ENCODE results near the gene NHLH1. TPM values are rescaled to one million over a fixed set of nuclear protein-coding genes. Genes with fewer than 3 reads are reported as not detected.

NHLH1 gene
- total RNA-seq, 8 experiments from 2014 or later = 0.22 to 39.8 (median 4.7) TPM; not detected in 1

DNA sequence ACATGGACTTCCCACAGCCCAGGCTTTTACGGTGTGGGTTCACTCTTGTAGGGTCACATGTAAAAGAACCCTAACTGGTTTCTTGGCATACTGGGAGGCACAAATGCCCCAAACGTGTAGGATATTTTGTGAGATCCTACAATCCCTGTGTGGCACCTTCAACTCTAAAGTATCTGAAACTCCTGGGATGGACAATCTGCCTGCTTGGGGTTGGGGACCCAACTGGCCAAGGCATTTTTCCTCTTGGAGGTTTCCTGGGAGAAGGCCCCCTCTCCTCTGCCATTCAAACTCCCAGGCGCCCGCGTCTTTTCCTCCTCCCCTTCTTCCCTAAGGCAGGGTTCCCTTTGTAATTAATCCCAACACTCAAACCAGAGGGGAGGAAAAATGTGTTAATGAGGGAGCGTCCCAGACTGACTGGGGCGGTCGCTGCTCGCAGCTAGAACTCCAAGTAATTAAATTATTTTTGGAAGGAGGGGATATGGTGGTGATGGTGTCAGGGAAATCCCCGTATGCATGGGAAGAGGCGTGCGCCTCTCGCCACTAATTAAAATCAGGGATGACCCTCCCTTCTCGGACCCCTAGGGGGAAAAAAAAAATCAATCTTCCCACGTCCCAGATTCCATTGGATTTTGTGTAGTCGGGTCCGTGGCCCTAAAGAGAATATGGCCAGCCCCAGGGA lies 32.8 kb downstream of the NHLH1 start:
- peak in 4 of 8 experiments; percentile 2 to 56 (median 52) for ATAC-seq (replicated peaks in 6 of 8)
- in situ Hi-C loops (cut with MboI; ENCODE audit: low pct_unique_long_range_greater_than_20kb in 2 of 9, low sequenced_read_pairs in 9 of 9, unreplicated experiment in 9 of 9) = loop anchor here in 2 of 9 experiments (25.0 kb wide), 2 partner anchors 287 to 763 kb away; partner anchors contain the start of genes ATP1A2 (in 1 of the 2), PPOX (in 1 of the 2), UFC1 (in 1 of the 2) and USP21 (in 1 of the 2)
- H3K4me1 ChIP-seq (replicated peaks in 1 of 2) = peaks cover 26 to 34% of the 10 kb centered on the region in 2 donors
- 11 to 53% (median 18%) methylated on average over 1 to 14 of the region's 17 CpGs for WGBS, 10 experiments
- H3K27ac ChIP-seq = peak overlapping the region; percentile 91 to 98
- H3K4me3 ChIP-seq = peak overlapping the region; percentile 83 to 97 (median 89)

DNA sequence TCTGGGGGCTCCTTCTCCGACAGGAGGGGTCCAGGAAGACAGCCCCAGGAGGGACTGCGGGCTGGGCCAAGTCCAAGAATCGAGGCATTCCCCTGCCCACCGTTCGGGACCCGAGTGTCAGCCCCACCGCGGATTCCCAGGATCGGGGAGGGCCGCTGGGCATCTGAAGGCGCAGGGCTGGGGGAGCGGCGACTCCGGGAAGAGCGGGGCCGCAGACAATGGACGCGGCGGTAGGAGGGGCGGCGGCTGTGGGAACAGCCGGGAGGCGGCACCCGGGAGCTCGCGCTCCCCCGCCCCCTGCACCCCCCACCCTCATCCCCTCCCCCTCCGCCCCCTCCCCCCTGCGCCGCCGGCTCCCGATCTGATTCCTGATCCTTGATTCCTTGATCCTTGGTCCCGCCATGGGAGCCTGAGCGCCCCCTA lies 33.4 kb downstream of the NHLH1 start, which contains the start of gene VANGL2:
TSS of gene VANGL2 (plus strand) at position 342 of the 423 bp plus-strand sequence. CDS start 15,274 bp downstream, outside the sequence.
- in situ Hi-C loops (cut with MboI; ENCODE audit: low pct_unique_long_range_greater_than_20kb in 2 of 9, low sequenced_read_pairs in 9 of 9, unreplicated experiment in 9 of 9) = loop anchor here in 1 of 9 experiments (25.0 kb wide), 1 partner anchor 762 kb away; the partner anchor contains the start of genes PPOX, UFC1 and USP21
- Histone ChIP-seq H3K4me1 (replicated peaks in 1 of 2) (peaks cover 31 to 40% of the 10 kb centered on the region in 2 donors), H3K4me3 (peak within 1 kb of the TSS; percentile 83 to 97 (median 89)), H3K27ac (peak within 1 kb of the TSS; percentile 91 to 98)
- 0% methylated on average over 3 of the region's 34 CpGs; no CpG with 5 or more reads in 9 of the 10 experiments for WGBS, 10 experiments
- peak; percentile 67 to 77 (median 72) for ATAC-seq (replicated peaks in 6 of 8)

DNA sequence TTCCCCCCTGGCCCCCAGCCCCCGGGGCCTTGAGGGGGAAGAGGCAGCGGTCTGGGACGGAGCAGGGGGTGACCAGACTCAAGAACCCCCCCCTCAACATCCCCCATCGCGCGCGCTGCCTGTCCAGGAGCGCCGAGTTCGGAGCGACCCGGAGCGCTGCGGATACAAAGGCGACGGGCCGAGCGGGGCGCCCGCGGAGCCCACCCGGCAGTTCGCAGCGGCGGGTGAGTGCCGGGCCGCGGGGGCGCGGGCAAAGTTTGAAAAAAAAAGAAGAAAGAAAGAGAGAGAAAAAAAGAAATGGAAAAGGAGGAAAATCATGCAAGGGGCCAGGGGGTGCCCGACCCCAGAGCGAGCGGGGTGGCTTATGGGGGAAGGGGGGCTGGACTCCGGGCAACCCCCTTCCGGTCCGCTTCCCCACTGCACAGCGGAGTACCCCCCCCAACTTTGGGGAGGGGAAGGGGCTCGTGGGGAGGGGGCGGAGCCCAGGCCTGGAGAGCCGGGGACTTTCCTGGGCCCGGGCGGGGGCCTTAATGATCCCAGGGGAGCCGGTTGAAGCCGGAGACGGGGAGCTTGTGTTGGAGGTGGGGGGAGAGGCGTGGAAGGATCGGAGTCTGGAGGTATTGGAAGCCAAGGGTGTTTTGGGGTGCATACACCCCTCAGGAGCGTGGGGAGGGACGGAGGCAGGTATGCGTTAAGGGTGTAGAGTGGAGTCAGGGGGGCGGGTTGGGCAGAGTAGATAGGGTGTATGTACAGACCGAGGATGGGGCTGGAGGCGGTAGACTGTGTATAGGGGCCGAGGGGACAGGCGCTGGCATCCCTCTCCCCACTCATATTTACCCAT lies 34.0 kb downstream of the NHLH1 start:
- ATAC-seq (replicated peaks in 6 of 8) = peak in 7 of 8 experiments; percentile 9 to 74 (median 65)
- Histone ChIP-seq H3K27ac (peak overlapping the region; percentile 91 to 98), H3K4me3 (peak overlapping the region; percentile 83 to 97 (median 89)), H3K4me1 (replicated peaks in 1 of 2) (peaks cover 36 to 40% of the 10 kb centered on the region in 2 donors)
- in situ Hi-C loops (cut with MboI; ENCODE audit: low pct_unique_long_range_greater_than_20kb in 2 of 9, low sequenced_read_pairs in 9 of 9, unreplicated experiment in 9 of 9) = loop anchor here in 1 of 9 experiments (25.0 kb wide), 1 partner anchor 761 kb away; the partner anchor contains the start of genes PPOX, UFC1 and USP21
- 0% methylated on average over 1 of the region's 55 CpGs; no CpG with 5 or more reads in 9 of the 10 experiments for WGBS, 10 experiments

DNA sequence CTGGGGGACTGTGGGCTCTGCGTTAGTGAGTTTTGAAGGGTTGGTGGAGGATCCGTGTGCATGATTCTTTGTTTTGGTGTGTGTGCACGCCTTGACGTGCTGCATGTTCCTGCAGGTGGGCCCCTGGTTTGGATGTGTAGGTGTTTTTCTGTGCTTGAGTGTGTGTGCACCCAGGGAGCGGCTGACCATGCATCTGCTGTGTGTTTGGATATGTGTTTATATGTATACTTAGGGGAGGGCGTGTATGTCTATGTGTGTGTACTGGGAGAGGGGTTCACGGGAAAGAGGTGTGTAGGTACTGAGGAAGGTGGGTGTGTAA lies 34.6 kb downstream of the NHLH1 start:
- Histone ChIP-seq H3K27ac (peak overlapping the region; percentile 91 to 98), H3K4me1 (replicated peaks in 1 of 2) (peaks cover 42% of the 10 kb centered on the region in 2 donors), H3K4me3 (peak overlapping the region; percentile 83 to 97 (median 89))
- WGBS, 10 experiments = 0 to 7% (median 3%) methylated on average over 1 to 6 of the region's 7 CpGs; no CpG with 5 or more reads in 5 of the 10 experiments
- ATAC-seq (replicated peaks in 6 of 8) = peak in 6 of 8 experiments; percentile 1 to 15 (median 9)
- in situ Hi-C loops (cut with MboI; ENCODE audit: low pct_unique_long_range_greater_than_20kb in 2 of 9, low sequenced_read_pairs in 9 of 9, unreplicated experiment in 9 of 9) = loop anchor here in 1 of 9 experiments (25.0 kb wide), 1 partner anchor 761 kb away; the partner anchor contains the start of genes PPOX, UFC1 and USP21

DNA sequence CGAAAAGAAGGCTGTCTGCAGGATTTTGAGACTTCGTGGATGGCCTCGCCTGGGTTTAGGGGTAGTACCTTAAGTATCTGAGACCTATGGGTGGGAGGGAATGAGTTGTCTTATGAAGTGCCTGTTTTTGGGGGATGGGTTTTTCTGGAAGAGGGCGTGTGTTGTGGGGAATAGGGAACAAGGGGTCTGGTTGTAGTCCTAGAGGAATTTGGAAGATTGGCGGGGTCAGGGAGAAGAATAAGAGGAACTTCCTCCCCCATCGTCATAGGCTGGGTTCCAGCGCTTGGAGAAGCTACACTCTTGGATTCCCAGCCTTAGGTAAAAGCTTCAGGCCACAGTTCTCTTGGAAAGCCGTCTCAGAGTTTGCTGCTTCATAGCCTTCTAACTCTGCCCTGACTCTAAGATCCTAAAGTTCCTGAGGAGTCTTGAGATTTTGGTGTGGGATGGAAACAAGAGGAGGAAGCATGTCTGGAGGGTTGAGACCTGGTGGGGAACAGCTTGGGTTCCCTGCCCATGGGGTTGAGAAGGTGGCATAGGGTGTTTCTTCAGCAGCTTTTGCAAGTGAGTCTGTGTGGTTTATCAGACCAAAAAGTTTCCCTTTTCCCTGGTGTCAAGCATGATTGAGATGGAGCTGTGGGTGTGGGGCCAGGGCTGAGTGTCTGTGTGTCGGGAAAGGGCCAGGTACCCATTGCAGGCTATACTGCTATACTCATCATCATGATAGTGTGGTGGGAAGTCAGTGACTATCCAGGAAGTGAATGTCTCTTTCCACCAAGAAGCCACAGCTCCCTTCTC lies 35.3 kb downstream of the NHLH1 start:
- no peak for ATAC-seq (replicated peaks in 6 of 8)
- Histone ChIP-seq H3K27ac (peak overlapping the region; percentile 91 to 98), H3K4me1 (replicated peaks in 1 of 2) (peaks cover 44 to 49% of the 10 kb centered on the region in 2 donors), H3K4me3 (peak overlapping the region; percentile 83 to 97 (median 89))
- in situ Hi-C loops (cut with MboI; ENCODE audit: low pct_unique_long_range_greater_than_20kb in 2 of 9, low sequenced_read_pairs in 9 of 9, unreplicated experiment in 9 of 9) = loop anchor here in 1 of 9 experiments (25.0 kb wide), 1 partner anchor 760 kb away; the partner anchor contains the start of genes PPOX, UFC1 and USP21
- 0 to 72% (median 28%) methylated on average over 1 to 8 of the region's 9 CpGs for WGBS, 10 experiments

DNA sequence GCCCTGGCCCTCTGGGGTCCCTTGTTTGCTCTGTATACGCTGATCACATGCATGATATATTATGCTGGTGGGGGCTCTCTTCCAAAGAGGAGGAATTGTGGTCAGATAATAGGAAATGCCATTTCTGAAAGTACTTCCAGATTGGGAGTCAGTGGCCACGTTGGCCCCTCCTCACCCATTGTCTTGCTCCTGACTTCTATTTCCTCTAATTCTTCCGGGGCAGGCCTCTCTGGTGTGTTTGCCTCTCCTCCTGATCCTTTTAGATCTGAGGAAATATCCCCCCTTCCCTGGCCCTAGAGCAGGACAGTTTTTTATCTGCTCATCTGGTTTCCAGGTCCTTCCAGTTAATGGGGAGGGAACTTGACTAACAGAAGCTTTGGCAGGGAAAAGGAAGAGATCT lies 36.4 kb downstream of the NHLH1 start:
- H3K4me3 ChIP-seq = peak overlapping the region; percentile 83 to 97 (median 89)
- WGBS, 10 experiments = 11 to 40% (median 20%) methylated on average over 2 to 3 of the region's 3 CpGs; no CpG with 5 or more reads in 5 of the 10 experiments
- peak overlapping the region; percentile 91 to 98 for H3K27ac ChIP-seq
- ATAC-seq (replicated peaks in 6 of 8) = peak in 1 of 8 experiments; percentile 4
- in situ Hi-C loops (cut with MboI; ENCODE audit: low pct_unique_long_range_greater_than_20kb in 2 of 9, low sequenced_read_pairs in 9 of 9, unreplicated experiment in 9 of 9) = loop anchor here in 1 of 9 experiments (25.0 kb wide), 1 partner anchor 759 kb away; the partner anchor contains the start of genes PPOX, UFC1 and USP21
- H3K4me1 ChIP-seq (replicated peaks in 1 of 2) = peaks cover 54 to 60% of the 10 kb centered on the region in 2 donors

DNA sequence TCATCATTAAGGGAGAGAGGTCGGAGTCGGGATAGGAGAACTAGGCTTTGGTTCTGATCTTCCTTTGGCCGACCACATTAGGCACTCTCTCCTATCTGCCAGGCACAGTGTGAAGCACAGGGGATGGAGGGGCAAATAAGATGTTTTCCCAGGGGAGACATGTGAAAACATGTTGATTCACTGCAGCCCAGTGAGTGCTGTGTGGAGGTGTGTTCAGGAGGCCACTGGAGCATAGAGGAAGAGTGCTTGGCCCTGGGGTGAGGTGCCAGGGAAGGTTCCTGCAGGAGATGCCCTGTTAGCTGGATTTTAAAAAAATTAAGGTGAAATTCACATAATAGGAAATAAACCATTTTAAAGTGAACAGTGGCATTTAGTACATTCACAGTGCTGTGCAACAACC lies 37.2 kb downstream of the NHLH1 start:
- Histone ChIP-seq H3K4me3 (peak overlapping the region in 2 of 5 donors; percentile 89 to 92), H3K27ac (peak overlapping the region in 1 of 2 donors; percentile 91), H3K4me1 (replicated peaks in 1 of 2) (peaks cover 62 to 68% of the 10 kb centered on the region in 2 donors)
- no peak for ATAC-seq (replicated peaks in 6 of 8)
- 33 to 90% (median 80%) methylated on average over 1 to 3 of the region's 3 CpGs; no CpG with 5 or more reads in 3 of the 10 experiments for WGBS, 10 experiments
- in situ Hi-C loops (cut with MboI; ENCODE audit: low pct_unique_long_range_greater_than_20kb in 2 of 9, low sequenced_read_pairs in 9 of 9, unreplicated experiment in 9 of 9) = loop anchor here in 1 of 9 experiments (25.0 kb wide), 1 partner anchor 758 kb away; the partner anchor contains the start of genes PPOX, UFC1 and USP21

DNA sequence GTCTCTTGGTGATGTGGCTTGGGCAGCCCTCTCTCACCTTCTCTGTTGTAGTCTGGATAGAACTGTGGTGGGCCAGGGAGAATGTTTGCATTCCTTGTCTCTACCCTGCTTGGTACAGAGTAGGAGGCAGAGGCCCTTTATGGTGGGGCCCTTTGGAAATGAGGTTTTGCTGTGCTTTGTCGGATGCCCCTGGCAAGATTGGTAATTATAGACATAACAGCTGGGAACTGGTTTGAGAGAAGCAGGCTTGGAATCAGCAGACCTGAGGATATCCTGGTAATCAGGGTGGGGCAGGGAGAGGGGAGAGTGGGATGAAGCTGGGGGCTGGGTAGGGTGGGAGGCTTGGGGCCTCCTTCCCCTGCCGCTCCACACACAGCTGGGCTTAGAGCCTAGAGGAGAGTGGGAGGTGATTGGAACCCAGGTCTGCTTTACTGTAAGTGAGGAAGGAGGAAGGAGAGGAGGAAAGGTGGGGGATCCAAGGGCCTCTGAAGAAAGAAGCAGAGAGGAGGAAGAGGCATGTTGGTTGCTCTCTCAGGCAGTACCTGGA lies 38.5 kb downstream of the NHLH1 start:
- ATAC-seq (replicated peaks in 6 of 8) = no peak
- H3K27ac ChIP-seq = peak overlapping the region in 1 of 2 donors; percentile 6
- in situ Hi-C loops (cut with MboI; ENCODE audit: low pct_unique_long_range_greater_than_20kb in 2 of 9, low sequenced_read_pairs in 9 of 9, unreplicated experiment in 9 of 9) = loop anchor here in 1 of 9 experiments (25.0 kb wide), 1 partner anchor 757 kb away; the partner anchor contains the start of genes PPOX, UFC1 and USP21
- H3K4me3 ChIP-seq = no peak overlapping the region
- peaks cover 67 to 73% of the 10 kb centered on the region in 2 donors for H3K4me1 ChIP-seq (replicated peaks in 1 of 2)
- 100% methylated on average over 1 of the region's 2 CpGs; no CpG with 5 or more reads in 9 of the 10 experiments for WGBS, 10 experiments

DNA sequence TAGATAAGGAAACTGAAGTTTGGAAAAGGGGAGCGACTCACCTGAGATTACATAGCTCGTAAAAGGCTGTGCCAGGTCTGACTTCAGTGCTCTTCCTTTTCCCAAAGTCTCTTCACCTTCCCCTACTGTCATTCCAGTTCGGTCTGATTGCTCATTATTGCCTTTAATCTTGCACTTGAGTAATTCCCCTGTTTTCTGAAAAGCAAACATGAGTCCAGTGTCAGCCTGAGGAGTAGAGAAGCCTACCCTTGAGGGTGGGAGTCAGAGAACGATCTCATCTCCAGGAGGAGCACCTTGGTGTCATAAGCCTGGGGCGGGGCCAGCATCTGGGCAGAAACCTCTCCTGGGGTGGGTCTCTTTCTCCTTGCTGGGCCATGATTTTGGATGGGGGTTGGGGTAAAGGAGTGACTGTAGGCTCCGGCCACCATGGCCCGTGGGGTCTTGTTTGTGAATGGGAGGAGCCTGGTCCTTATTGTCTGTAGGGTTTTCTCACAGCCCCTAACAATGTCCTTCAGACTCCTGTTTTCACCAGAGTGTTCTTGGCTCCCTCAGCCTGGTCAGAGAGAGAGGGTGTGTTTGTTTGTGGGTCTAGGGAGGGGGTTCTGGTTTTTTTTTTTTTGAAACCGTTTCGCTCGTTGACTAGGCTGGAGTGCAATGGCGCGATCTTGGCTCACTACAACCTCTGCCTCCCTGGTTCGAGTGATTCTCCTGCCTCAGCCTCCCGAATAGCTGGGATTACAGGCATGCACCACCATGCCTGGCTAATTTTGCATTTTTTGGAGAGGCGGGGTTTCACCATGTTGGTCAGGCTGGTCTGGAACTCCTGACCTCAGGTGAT lies 39.5 kb downstream of the NHLH1 start:
- Histone ChIP-seq H3K27ac (peak overlapping the region in 1 of 2 donors; percentile 93), H3K4me1 (replicated peaks in 1 of 2) (peaks cover 75 to 77% of the 10 kb centered on the region in 2 donors), H3K4me3 (no peak overlapping the region)
- 40 to 96% (median 77%) methylated on average over 1 to 13 of the region's 15 CpGs; no CpG with 5 or more reads in 1 of the 10 experiments for WGBS, 10 experiments
- no peak for ATAC-seq (replicated peaks in 6 of 8)
- in situ Hi-C loops (cut with MboI; ENCODE audit: low pct_unique_long_range_greater_than_20kb in 2 of 9, low sequenced_read_pairs in 9 of 9, unreplicated experiment in 9 of 9) = loop anchor here in 1 of 9 experiments (25.0 kb wide), 1 partner anchor 756 kb away; the partner anchor contains the start of genes PPOX, UFC1 and USP21

DNA sequence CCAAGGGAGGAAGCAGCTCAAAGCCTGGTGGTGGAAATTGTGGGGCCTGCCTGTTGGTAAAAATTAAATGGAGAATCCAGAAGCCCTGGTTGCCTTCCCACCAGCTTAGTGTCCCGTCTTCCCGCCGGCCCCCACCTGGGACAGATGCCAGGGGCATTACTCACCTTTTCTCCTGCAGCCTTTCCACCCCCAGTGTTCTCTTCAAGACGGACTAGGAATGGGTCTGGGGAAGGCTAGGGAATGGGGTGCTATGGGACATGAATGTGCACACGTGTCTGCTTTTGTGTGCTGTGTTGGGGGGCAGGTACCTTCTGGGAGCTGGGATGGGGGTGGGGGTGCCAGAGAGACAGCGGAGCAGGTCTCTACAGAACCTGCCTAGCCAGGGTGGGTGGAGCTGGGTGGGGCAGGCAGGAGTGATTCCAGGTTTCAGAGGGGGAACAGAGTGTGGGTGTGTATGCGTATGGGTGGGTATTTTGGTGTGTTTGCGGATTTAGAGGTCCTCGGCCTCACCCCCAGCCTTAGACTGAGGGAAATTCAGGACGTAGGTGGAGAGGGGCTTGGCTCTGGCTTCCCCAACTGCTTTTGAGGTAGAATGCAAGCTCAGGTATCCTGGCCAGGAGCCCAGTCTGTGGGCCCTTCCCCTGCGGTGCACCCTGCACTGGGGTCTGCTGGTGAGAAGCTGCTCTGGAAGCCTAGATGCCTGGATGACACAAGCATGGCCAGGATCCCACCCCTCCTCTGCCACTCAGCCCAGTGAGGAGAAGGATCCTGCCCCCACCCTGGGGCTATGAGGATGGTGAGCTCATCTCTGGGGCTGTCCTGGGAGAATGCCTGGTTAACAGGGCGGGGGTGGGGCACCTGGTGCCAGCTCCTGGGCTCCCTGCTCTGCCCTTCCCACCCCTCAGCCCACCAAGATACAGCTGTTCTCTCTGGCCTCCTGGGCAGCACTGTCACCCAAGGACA lies 41.2 kb downstream of the NHLH1 start:
- in situ Hi-C loops (cut with MboI; ENCODE audit: low pct_unique_long_range_greater_than_20kb in 2 of 9, low sequenced_read_pairs in 9 of 9, unreplicated experiment in 9 of 9) = loop anchor here in 1 of 9 experiments (25.0 kb wide), 1 partner anchor 754 kb away; the partner anchor contains the start of genes PPOX, UFC1 and USP21
- no peak overlapping the region for H3K4me3 ChIP-seq
- peaks cover 83 to 90% of the 10 kb centered on the region in 2 donors for H3K4me1 ChIP-seq (replicated peaks in 1 of 2)
- H3K27ac ChIP-seq = peak overlapping the region; percentile 90 to 93
- 40 to 100% (median 83%) methylated on average over 1 to 4 of the region's 12 CpGs; no CpG with 5 or more reads in 6 of the 10 experiments for WGBS, 10 experiments
- ATAC-seq (replicated peaks in 6 of 8) = peak; percentile 46 to 81 (median 53)
